OCI-LY7 (cell line): ENCODE measurements around the gene MVK. TPM values are rescaled to one million over a fixed set of nuclear protein-coding genes. Genes with fewer than 3 reads are reported as not detected.
A peak's percentile ranks its signal among the peaks of the same experiment; 100 is the strongest.

Experiments
- BruUV-seq: library from RNA; stranded (reverse); fragments of 400-500 nt; replicated peaks from 2 replicates; lab custom pipeline; 2021; lab: Mats Ljungman, UMichigan
- CTCF ChIA-PET: fragments of 300-600 bp; sonication (Branson Sonifier 250); formaldehyde crosslinking; loops from one replicate; lab custom pipeline; 2022; ENCODE audit warnings: antibody characterized with exemption; ENCODE audit not compliant: unreplicated experiment; lab: Charles Lee
- POLR2A ChIA-PET: fragments of 300-600 bp; sonication (Branson Sonifier 250); formaldehyde crosslinking; loops from one replicate; lab custom pipeline; 2022; ENCODE audit warnings: antibody characterized with exemption; lab: Charles Lee
- DNase-seq: peaks from one replicate; pipeline ENCODE4 v3.0.0-alpha.2; 2015; ENCODE audit warnings: low spot score
- H2AFZ ChIP-seq: fragments of 200-600 bp; sonication (generic), shearing (Covaris generic); 2 replicates; pipeline ENCODE4 v1.6.1; 2014; ENCODE audit warnings: mild to moderate bottlenecking, antibody characterized with exemption, low read length, moderate library complexity
- H3K27ac ChIP-seq: fragments of 200-600 bp; sonication (generic); 2 replicates; pipeline ENCODE4 v1.5.1; 2014; ENCODE audit warnings: mixed run types, low read depth, mild to moderate bottlenecking, moderate library complexity, low read length, inconsistent platforms; ENCODE audit not compliant: poor library complexity, severe bottlenecking
- H3K36me3 ChIP-seq: fragments of 200-600 bp; sonication (generic); 2 replicates; pipeline ENCODE4 v1.6.1; 2014; ENCODE audit warnings: mild to moderate bottlenecking, antibody characterized with exemption, low read length, moderate library complexity, mixed read lengths; ENCODE audit not compliant: insufficient read depth
- H3K4me1 ChIP-seq: fragments of 200-600 bp; sonication (generic); 2 replicates; pipeline ENCODE4 v1.5.1; 2014; ENCODE audit warnings: mild to moderate bottlenecking, low read length; ENCODE audit not compliant: insufficient read depth, poor library complexity, severe bottlenecking
- H3K4me2 ChIP-seq: fragments of 200-600 bp; sonication (generic); 2 replicates; pipeline ENCODE4 v1.6.1; 2014; ENCODE audit warnings: mild to moderate bottlenecking, low read length
- H3K4me3 ChIP-seq: fragments of 200-600 bp; sonication (generic); 2 replicates; pipeline ENCODE4 v1.5.1; 2014; ENCODE audit warnings: mild to moderate bottlenecking, low read depth, low read length; ENCODE audit not compliant: poor library complexity, severe bottlenecking
- H3K79me2 ChIP-seq: fragments of 200-600 bp; sonication (generic); 2 replicates; pipeline ENCODE4 v1.6.1; 2016; ENCODE audit warnings: low read depth, mild to moderate bottlenecking, low read length, moderate library complexity, mixed read lengths; ENCODE audit not compliant: insufficient read depth
- H3K9me2 ChIP-seq: fragments of 200-600 bp; sonication (generic); 2 replicates; pipeline ENCODE4 v1.6.1; 2016; ENCODE audit warnings: mild to moderate bottlenecking, low read length, mixed read lengths; ENCODE audit not compliant: insufficient read depth
- H3K9me3 ChIP-seq: fragments of 200-600 bp; sonication (generic); 2 replicates; pipeline ENCODE4 v1.6.1; 2014; ENCODE audit warnings: mild to moderate bottlenecking, mixed run types, low read length, mixed read lengths
- H4K20me1 ChIP-seq: fragments of 200-600 bp; sonication (generic); 2 replicates; pipeline ENCODE4 v1.6.1; 2014; ENCODE audit warnings: mild to moderate bottlenecking, antibody characterized with exemption, low read length, moderate library complexity, mixed read lengths; ENCODE audit not compliant: insufficient read depth
- CTCF ChIP-seq: fragments of 200-600 bp; sonication (generic); conservative IDR thresholded peaks from 2 replicates; pipeline ENCODE4 v1.5.1; 2014; ENCODE audit warnings: mild to moderate bottlenecking, antibody characterized with exemption, low read length, moderate library complexity, mixed read lengths
- EZH2phosphoT487 ChIP-seq: fragments of 200-600 bp; sonication (generic); IDR thresholded peaks from 2 replicates; pipeline ENCODE4 v1.6.1; 2018; ENCODE audit warnings: low read depth, borderline replicate concordance, mild to moderate bottlenecking, mixed run types, antibody characterized with exemption, low read length, moderate library complexity, mixed read lengths
- intact Hi-C: fragments of 100-400 bp; cut with micrococcal nuclease; formaldehyde crosslinking; loops from one replicate; pipeline ENCODE4 v1.10.0; 2022; ENCODE audit not compliant: unreplicated experiment
- total RNA-seq, 2 experiments: library from RNA; depleted of rRNA in 1 of 2; stranded (reverse); fragments of >200 nt in 1 of 2; shearing (Covaris generic) in 1 of 2; gene quantifications; 2 replicates each; pipeline ENCODE4 v1.2.3, GENCODE V29; 2014 to 2022

Gene MVK
- total RNA-seq, 2 experiments from 2014 or later, result 27.0 to 47.4 TPM

- H3K9me3 ChIP-seq, result no peaks in the 10 kb centered on the region
- H3K4me3 ChIP-seq, result no peak overlapping the region
- DNase-seq, result no peak
- H3K27ac ChIP-seq, result no peak overlapping the region
- H2AFZ ChIP-seq, result no peak overlapping the region
- CTCF ChIA-PET, result no interaction called here
- H3K4me2 ChIP-seq, result no peak overlapping the region
- no peaks in the 10 kb centered on the region for H4K20me1 ChIP-seq
- H3K79me2 ChIP-seq, result no peaks in the 10 kb centered on the region
- no peaks in the 10 kb centered on the region for H3K4me1 ChIP-seq
- no peaks in the 10 kb centered on the region for H3K36me3 ChIP-seq
- H3K9me2 ChIP-seq, result no peaks in the 10 kb centered on the region
- intact Hi-C loops, result no loop called here
- POLR2A ChIA-PET, result no interaction called here
- TF ChIP-seq EZH2phosphoT487, result no peak
- no peak for TF ChIP-seq CTCF
- no TSS peak for BruUV-seq
Observed at GRCh38 chr12:109553906-109554500, 19.6 kb upstream of the MVK start.

GRCh38 chr12:109554761-109555160 is 18.8 kb upstream of the MVK start:
- TF ChIP-seq EZH2phosphoT487 (no peak), CTCF (no peak)
- Histone ChIP-seq H3K27ac (no peak overlapping the region), H3K9me2 (no peaks in the 10 kb centered on the region), H3K4me2 (no peak overlapping the region), H3K4me3 (no peak overlapping the region), H3K4me1 (no peaks in the 10 kb centered on the region), H3K36me3 (no peaks in the 10 kb centered on the region), H2AFZ (no peak overlapping the region), H4K20me1 (no peaks in the 10 kb centered on the region), H3K79me2 (no peaks in the 10 kb centered on the region), H3K9me3 (no peaks in the 10 kb centered on the region)
- ChIA-PET POLR2A (interaction anchor here (0.6 to 1.0 kb wide), 2 partner anchors 18 to 454 kb away, joined by 3 read pairs; no protein-coding TSS in a partner anchor), CTCF (no interaction called here)
- no peak for DNase-seq
- intact Hi-C loops, result no loop called here
- TSS peak; percentile 50 for BruUV-seq
